DMS 273 (cell line): ENCODE measurements around the gene RHBDD3.

Experiments
- DNase-seq: peaks from one replicate; lab custom pipeline; 2025; ENCODE audit not compliant: unreplicated experiment; lab: John Stamatoyannopoulos, UW

RHBDD3 gene

GRCh38 chr22:29306175-29306834 is 38.5 kb upstream of the RHBDD3 start, which contains the start of gene GAS2L1:
TSS of gene GAS2L1 (plus strand) at chr22:29306650. CDS start at chr22:29308106, 1,456 bp downstream.
- DNase-seq = peak; percentile 83

GRCh38 chr22:29305836-29306174 is 38.0 kb upstream of the RHBDD3 start:
- no peak for DNase-seq

GRCh38 chr22:29302681-29303465 is 35.1 kb upstream of the RHBDD3 start:
- peak; percentile 55 for DNase-seq

GRCh38 chr22:29302402-29302680 is 34.6 kb upstream of the RHBDD3 start:
- no peak for DNase-seq

- DNase-seq = peak; percentile 75
Observed at GRCh38 chr22:29301716-29302401, 34.1 kb upstream of the RHBDD3 start.

GRCh38 chr22:29300807-29301601 is 33.2 kb upstream of the RHBDD3 start:
- DNase-seq = peak; percentile 43

- no peak for DNase-seq
Observed at GRCh38 chr22:29300467-29300806, 32.7 kb upstream of the RHBDD3 start.

- DNase-seq = no peak
Observed at GRCh38 chr22:29299136-29299900, 31.5 kb upstream of the RHBDD3 start.

- no peak for DNase-seq
Observed at GRCh38 chr22:29298641-29299040, 30.9 kb upstream of the RHBDD3 start.

GRCh38 chr22:29292379-29292778 is 24.6 kb upstream of the RHBDD3 start:
- no peak for DNase-seq

GRCh38 chr22:29291215-29291614 is 23.4 kb upstream of the RHBDD3 start:
- peak; percentile 6 for DNase-seq

GRCh38 chr22:29290061-29290460 is 22.3 kb upstream of the RHBDD3 start:
- no peak for DNase-seq

GRCh38 chr22:29288837-29289236 is 21.1 kb upstream of the RHBDD3 start:
- no peak for DNase-seq

- DNase-seq = no peak
Observed at GRCh38 chr22:29284196-29284595, 16.4 kb upstream of the RHBDD3 start.

- DNase-seq = no peak
Observed at GRCh38 chr22:29277927-29278326, 10.1 kb upstream of the RHBDD3 start.

- DNase-seq = no peak
Observed at GRCh38 chr22:29275819-29276565, 8.2 kb upstream of the RHBDD3 start.

GRCh38 chr22:29275167-29275566 is 7.4 kb upstream of the RHBDD3 start:
- DNase-seq = no peak

GRCh38 chr22:29272624-29273023 is 4.8 kb upstream of the RHBDD3 start:
- DNase-seq = no peak

GRCh38 chr22:29270475-29271271 is 2.9 kb upstream of the RHBDD3 start:
- DNase-seq = no peak
